Neuron (in vitro differentiated cells): ENCODE measurements around the gene ARL5C.

Source experiments
- H2AFZ ChIP-seq: one replicate; pipeline ENCODE4 v1.6.1; 2013; ENCODE audit warnings: low read depth, mild to moderate bottlenecking, inconsistent platforms, low read length, moderate library complexity
- H3K27me3 ChIP-seq: one replicate; pipeline ENCODE4 v1.6.1; 2013; ENCODE audit warnings: low read length; ENCODE audit not compliant: insufficient read depth
- H3K36me3 ChIP-seq: one replicate; pipeline ENCODE4 v1.6.1; 2013; ENCODE audit warnings: low read length; ENCODE audit not compliant: insufficient read depth
- H3K4me1 ChIP-seq: one replicate; pipeline ENCODE4 v1.6.1; 2013; ENCODE audit warnings: low read length; ENCODE audit not compliant: insufficient read depth
- H3K4me3 ChIP-seq: 2 replicates; pipeline ENCODE4 v1.5.1; 2013; ENCODE audit warnings: mild to moderate bottlenecking, low read length, moderate library complexity
- H3K9me3 ChIP-seq: one replicate; pipeline ENCODE4 v1.6.1; 2013; ENCODE audit warnings: low read length

The ARL5C gene

GRCh38 chr17:39151943-39152818, 13.8 kb downstream of the ARL5C start:
- peaks cover 16% of the 10 kb centered on the region for H3K4me1 ChIP-seq
- no peaks in the 10 kb centered on the region for H3K36me3 ChIP-seq
- H3K9me3 ChIP-seq: no peaks in the 10 kb centered on the region

DNA sequence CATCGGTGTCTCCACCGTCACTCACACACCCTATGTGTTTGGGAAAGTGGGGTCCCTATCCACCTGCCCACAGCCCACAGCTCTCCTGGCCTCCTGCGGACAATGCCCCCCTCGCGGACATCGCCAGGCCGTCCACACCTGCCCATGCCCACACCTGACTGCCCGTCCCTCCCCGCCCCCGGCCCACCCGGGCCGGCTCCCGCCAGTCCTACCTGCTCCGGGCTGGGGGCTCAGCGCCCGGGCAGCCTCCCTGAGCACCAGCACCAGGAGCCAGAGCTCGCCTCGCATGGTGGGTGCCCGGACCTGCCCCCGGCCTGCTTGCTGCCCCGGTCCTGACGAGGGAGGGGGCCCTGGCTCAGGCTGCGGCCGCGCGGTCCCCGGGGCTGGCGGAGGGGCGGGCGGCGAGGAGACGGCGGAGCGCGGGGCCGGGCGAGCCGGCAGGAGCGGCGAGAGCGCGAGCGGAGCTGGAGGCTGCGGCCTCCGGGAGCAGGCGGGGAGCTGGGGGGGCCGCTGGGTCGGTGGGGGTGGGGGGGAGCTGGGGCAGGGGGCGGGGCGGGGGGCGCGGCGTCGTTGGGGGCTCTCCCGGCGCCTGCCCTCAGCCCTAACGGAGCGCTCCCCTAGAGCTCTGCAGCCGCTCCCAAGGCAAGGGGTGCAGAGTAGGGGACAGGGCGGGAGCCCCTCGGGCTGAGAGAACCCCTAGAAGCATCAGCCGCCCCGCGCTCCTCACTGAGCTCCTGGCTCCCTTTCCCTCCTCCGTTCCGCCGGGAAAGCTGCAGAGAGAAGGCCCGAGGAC, 14.6 kb downstream of the ARL5C start, which contains the start of gene PLXDC1:
TSS of gene PLXDC1 (minus strand) at position 488 of the 793 bp plus-strand sequence. CDS start at position 288, 200 bp downstream.
- H3K4me1 ChIP-seq: peaks cover 16% of the 10 kb centered on the region
- H3K9me3 ChIP-seq: no peaks in the 10 kb centered on the region
- H3K4me3 ChIP-seq: peak within 1 kb of the TSS; percentile 69
- H3K36me3 ChIP-seq: no peaks in the 10 kb centered on the region
- peaks cover 39% of the 10 kb centered on the region for H3K27me3 ChIP-seq
- no peak within 1 kb of the TSS for H2AFZ ChIP-seq

More at GRCh38 chr17:39151943-39152818, 13.8 kb downstream of the ARL5C start:
- Histone ChIP-seq H3K4me3 (peak overlapping the region; percentile 69), H3K27me3 (peaks cover 39% of the 10 kb centered on the region), H2AFZ (no peak overlapping the region)

GRCh38 chr17:39150795-39151149, 15.2 kb downstream of the ARL5C start:
- H3K36me3 ChIP-seq: no peaks in the 10 kb centered on the region
- peak overlapping the region; percentile 41 for H3K4me3 ChIP-seq
- H2AFZ ChIP-seq: no peak overlapping the region
- H3K27me3 ChIP-seq: peaks cover 39% of the 10 kb centered on the region
- no peaks in the 10 kb centered on the region for H3K9me3 ChIP-seq
- H3K4me1 ChIP-seq: peaks cover 16% of the 10 kb centered on the region

DNA sequence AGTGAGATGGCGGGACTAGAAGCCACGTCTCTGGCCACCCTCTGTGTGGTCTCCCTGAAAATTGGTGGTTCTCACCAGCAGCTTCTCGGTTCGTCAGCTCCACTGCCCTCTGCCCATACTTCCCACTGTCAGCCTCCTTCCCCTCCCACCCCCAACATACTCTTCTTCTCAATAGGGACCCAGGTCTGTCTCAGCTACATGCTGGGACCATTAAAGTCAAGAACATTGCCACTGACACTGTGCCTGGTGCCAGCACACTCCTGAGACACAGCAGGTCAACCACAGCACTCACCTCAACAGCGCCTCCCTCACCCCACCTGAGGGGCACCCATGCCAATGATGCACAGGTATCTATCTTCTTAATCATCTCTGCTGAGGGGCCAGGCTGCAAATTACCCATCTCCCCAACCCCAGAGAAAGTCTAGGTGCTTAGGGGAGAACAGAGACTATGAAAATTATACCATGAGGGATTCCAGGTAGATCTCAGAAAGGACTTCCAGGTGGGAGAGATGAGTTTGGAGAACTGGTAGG, 15.8 kb downstream of the ARL5C start:
- Histone ChIP-seq H2AFZ (no peak overlapping the region), H3K36me3 (no peaks in the 10 kb centered on the region), H3K4me1 (peaks cover 16% of the 10 kb centered on the region), H3K27me3 (peaks cover 42% of the 10 kb centered on the region), H3K4me3 (no peak overlapping the region), H3K9me3 (no peaks in the 10 kb centered on the region)

GRCh38 chr17:39147221-39148185, 18.5 kb downstream of the ARL5C start:
- Histone ChIP-seq H2AFZ (no peak overlapping the region), H3K4me3 (no peak overlapping the region), H3K4me1 (peaks cover 13% of the 10 kb centered on the region), H3K27me3 (peaks cover 51% of the 10 kb centered on the region), H3K36me3 (no peaks in the 10 kb centered on the region), H3K9me3 (no peaks in the 10 kb centered on the region)

GRCh38 chr17:39146273-39146672, 19.7 kb downstream of the ARL5C start:
- no peaks in the 10 kb centered on the region for H3K9me3 ChIP-seq
- H3K27me3 ChIP-seq: peaks cover 43% of the 10 kb centered on the region
- no peaks in the 10 kb centered on the region for H3K36me3 ChIP-seq
- peaks cover 3% of the 10 kb centered on the region for H3K4me1 ChIP-seq
- H2AFZ ChIP-seq: no peak overlapping the region
- no peak overlapping the region for H3K4me3 ChIP-seq

DNA sequence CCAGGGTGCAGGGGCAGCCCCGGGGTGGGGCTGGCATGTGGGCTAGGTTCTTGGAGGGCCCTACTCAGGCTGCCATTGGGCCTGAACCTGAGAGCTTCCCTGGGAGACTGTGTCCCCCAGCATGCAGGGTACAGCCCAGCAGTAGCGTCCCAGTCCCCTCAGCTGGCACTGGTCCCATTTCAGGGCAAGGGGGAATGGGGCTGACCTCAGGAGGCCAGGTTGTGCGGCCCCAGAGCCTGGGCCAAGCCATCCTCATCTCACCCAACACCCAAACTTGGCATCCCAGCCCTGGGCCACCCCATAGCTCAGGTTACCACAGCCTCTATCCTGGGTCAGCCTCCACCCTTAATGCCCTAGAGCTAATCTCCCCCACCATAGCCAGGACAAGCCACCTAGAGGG, 20.8 kb downstream of the ARL5C start:
- H2AFZ ChIP-seq: no peak overlapping the region
- H3K4me1 ChIP-seq: no peaks in the 10 kb centered on the region
- H3K36me3 ChIP-seq: no peaks in the 10 kb centered on the region
- peaks cover 32% of the 10 kb centered on the region for H3K27me3 ChIP-seq
- no peaks in the 10 kb centered on the region for H3K9me3 ChIP-seq
- H3K4me3 ChIP-seq: no peak overlapping the region

DNA sequence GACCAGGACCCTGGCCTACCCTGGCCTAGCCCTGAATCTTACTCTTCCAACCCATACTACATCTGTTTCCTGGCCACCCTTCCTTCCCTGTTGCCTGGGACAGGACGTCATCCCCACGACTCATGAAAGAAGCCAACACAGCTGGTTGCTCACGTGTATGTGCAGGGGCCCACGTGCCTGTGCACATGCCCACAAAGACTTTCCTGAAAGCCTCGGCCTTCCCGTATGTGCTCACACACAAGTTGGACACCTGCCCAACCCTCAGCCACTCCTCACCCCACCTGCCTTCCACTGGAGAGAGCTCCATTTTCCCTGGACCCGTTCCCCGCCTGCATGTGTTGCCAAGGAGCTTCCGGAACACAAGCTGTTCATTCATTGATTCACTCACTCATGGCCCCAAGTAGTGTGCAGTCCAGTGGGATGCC, 21.5 kb downstream of the ARL5C start:
- Histone ChIP-seq H3K9me3 (no peaks in the 10 kb centered on the region), H2AFZ (no peak overlapping the region), H3K36me3 (no peaks in the 10 kb centered on the region), H3K27me3 (peaks cover 27% of the 10 kb centered on the region), H3K4me1 (no peaks in the 10 kb centered on the region), H3K4me3 (no peak overlapping the region)

- no peaks in the 10 kb centered on the region for H3K4me1 ChIP-seq
- no peak overlapping the region for H2AFZ ChIP-seq
- no peaks in the 10 kb centered on the region for H3K9me3 ChIP-seq
- peaks cover 21% of the 10 kb centered on the region for H3K27me3 ChIP-seq
- H3K36me3 ChIP-seq: no peaks in the 10 kb centered on the region
- H3K4me3 ChIP-seq: no peak overlapping the region
These were observed 22.3 kb downstream of the ARL5C start for GRCh38 chr17:39143552-39144093.

DNA sequence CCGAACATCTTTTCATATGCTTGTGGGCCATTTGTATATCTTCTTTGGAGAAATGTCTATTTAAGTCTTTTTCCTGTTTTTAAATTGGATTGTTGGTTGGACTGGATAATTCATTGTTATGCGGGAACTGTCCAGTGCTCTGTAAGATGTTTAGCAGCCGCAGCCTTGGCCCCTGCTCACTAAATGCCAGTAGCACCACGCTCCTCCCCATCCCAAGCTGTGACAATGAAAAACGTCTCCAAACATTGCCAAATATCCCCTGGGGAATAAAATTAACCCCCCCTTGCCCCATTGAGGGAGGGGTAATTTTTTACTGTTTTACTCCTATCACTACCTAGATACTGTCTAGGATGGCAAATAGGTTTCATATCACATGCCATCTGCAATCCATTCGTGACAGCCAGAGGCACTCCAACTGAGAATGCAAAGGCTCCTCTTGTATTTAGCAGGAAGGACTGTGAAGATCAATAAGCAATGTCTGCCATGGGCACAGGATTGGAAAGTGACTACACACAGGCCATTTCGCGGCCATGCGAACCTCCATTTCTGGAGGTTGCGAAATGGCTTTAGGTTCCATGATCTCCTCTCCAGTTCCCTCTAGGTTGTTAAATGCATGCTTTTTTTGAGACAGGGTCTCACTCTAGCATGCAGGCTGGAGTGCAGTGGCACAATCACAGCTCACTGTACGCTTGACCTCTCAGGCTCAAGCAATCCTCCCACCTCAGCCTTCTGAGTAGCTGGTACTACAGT, 23.9 kb downstream of the ARL5C start:
- no peaks in the 10 kb centered on the region for H3K9me3 ChIP-seq
- H3K4me3 ChIP-seq: no peak overlapping the region
- peaks cover 14% of the 10 kb centered on the region for H3K27me3 ChIP-seq
- no peak overlapping the region for H2AFZ ChIP-seq
- H3K36me3 ChIP-seq: no peaks in the 10 kb centered on the region
- H3K4me1 ChIP-seq: no peaks in the 10 kb centered on the region

- Histone ChIP-seq H3K4me1 (no peaks in the 10 kb centered on the region), H3K36me3 (no peaks in the 10 kb centered on the region), H3K27me3 (peaks cover 14% of the 10 kb centered on the region), H3K9me3 (no peaks in the 10 kb centered on the region), H3K4me3 (no peak overlapping the region), H2AFZ (no peak overlapping the region)
These were observed 24.7 kb downstream of the ARL5C start for GRCh38 chr17:39141294-39141693.
